ENCODE results near the gene RASGRF1.

- TF ChIP-seq CTCF (IDR thresholded peaks at IDR 0.05) (no peak), POLR2A (IDR thresholded peaks at IDR 0.05) (no peak)
These were observed 146.9 kb downstream of the RASGRF1 start for GRCh38 chr15:78943692-78944091.

All from adrenal gland (tissue), 5 donors.